Keratinocyte (primary cell): Measurements from ENCODE around the gene TMEM233. TPM values are rescaled to one million over a fixed set of nuclear protein-coding genes. Genes with fewer than 3 reads are reported as not detected.

ENCODE experiments used
- DNase-seq: peaks from one replicate; pipeline ENCODE4 v3.0.0-alpha.2; 2011; ENCODE audit warnings: low read depth, missing footprints, low spot score
- FAIRE-seq: peaks from 2 replicates; lab custom pipeline; 2011; peaks lifted over from hg19 to GRCh38; lab: Jason Lieb, UNC
- H2AFZ ChIP-seq: 2 replicates; pipeline ENCODE4 v1.6.0; 2012; ENCODE audit warnings: low read length, control low read depth, inconsistent platforms; ENCODE audit not compliant: control insufficient read depth
- H3K27ac ChIP-seq: 2 replicates; pipeline ENCODE4 v1.5.1; 2011; ENCODE audit warnings: low read length; ENCODE audit not compliant: control insufficient read depth, insufficient read depth
- H3K27me3 ChIP-seq: 3 replicates; pipeline ENCODE4 v1.6.0; 2011; ENCODE audit warnings: low read length; ENCODE audit not compliant: control insufficient read depth, insufficient read depth; ENCODE audit errors: extremely low read depth
- H3K36me3 ChIP-seq, 2 experiments: 2 replicates in 1 of 2; 3 replicates in 1 of 2; pipeline ENCODE4 v1.5.1; 2011; ENCODE audit warnings: low read length in 2 of 2, mild to moderate bottlenecking in 1 of 2; ENCODE audit not compliant: control insufficient read depth in 2 of 2, insufficient read depth in 2 of 2; ENCODE audit errors: extremely low read depth in 1 of 2
- H3K4me1 ChIP-seq: 3 replicates; pipeline ENCODE4 v1.5.1; 2011; ENCODE audit warnings: low read length; ENCODE audit not compliant: control insufficient read depth, insufficient read depth; ENCODE audit errors: extremely low read depth
- H3K4me2 ChIP-seq: 3 replicates; pipeline ENCODE4 v1.6.0; 2011; ENCODE audit warnings: low read depth, low read length; ENCODE audit not compliant: control insufficient read depth, insufficient read depth; ENCODE audit errors: extremely low read depth
- H3K4me3 ChIP-seq, 3 experiments: fragments of 200-600 bp in 1 of 3; sonication (generic) in 1 of 3; 2 replicates in 2 of 3; 3 replicates in 1 of 3; pipeline ENCODE4 v1.5.1; 2011 to 2016; ENCODE audit warnings: low read length in 3 of 3, mild to moderate bottlenecking in 3 of 3, control low read depth in 2 of 3, inconsistent platforms in 1 of 3, low read depth in 1 of 3, mixed read lengths in 1 of 3, mixed run types in 1 of 3, moderate library complexity in 1 of 3; ENCODE audit not compliant: control insufficient read depth in 2 of 3, insufficient read depth in 2 of 3; ENCODE audit errors: extremely low read depth in 1 of 3
- H3K79me2 ChIP-seq: 2 replicates; pipeline ENCODE4 v1.6.0; 2012; ENCODE audit warnings: low read length; ENCODE audit not compliant: control insufficient read depth, insufficient read depth
- H3K9ac ChIP-seq: 3 replicates; pipeline ENCODE4 v1.6.0; 2011; ENCODE audit warnings: low read length; ENCODE audit not compliant: control insufficient read depth, insufficient read depth; ENCODE audit errors: extremely low read depth
- H3K9me1 ChIP-seq: 3 replicates; pipeline ENCODE4 v1.6.0; 2011; ENCODE audit warnings: low read length; ENCODE audit not compliant: control insufficient read depth, insufficient read depth; ENCODE audit errors: extremely low read depth
- H3K9me3 ChIP-seq: 2 replicates; pipeline ENCODE4 v1.5.1; 2012; ENCODE audit warnings: low read depth, low read length; ENCODE audit not compliant: control insufficient read depth
- H4K20me1 ChIP-seq: 3 replicates; pipeline ENCODE4 v1.6.0; 2011; ENCODE audit warnings: low read length; ENCODE audit not compliant: control insufficient read depth, insufficient read depth; ENCODE audit errors: extremely low read depth
- EZH2 ChIP-seq: IDR thresholded peaks from one replicate; pipeline ENCODE4 v1.6.1; 2012; ENCODE audit warnings: inconsistent platforms, mild to moderate bottlenecking, low read length, moderate library complexity
- dilution Hi-C: fragments of 300-500 bp; cut with MboI; formaldehyde crosslinking; loops from one replicate; pipeline ENCODE4 v1.7.0; 2020; ENCODE audit warnings: low sequenced_read_pairs; ENCODE audit not compliant: extremely low pct_ligation_motif_present
- polyA plus RNA-seq, 5 experiments: library from polyadenylated mRNA; depleted of rRNA in 3 of 5; stranded (reverse) in 3 of 5; stranded (forward) in 1 of 5; unstranded in 1 of 5; fragments of >200 nt; gene quantifications; 1 replicate in 1 of 5; 2 replicates in 3 of 5; 3 replicates in 1 of 5; pipeline versions ENCODE4 v1.2.1 to v1.2.3, GENCODE V29; 2011 to 2012; ENCODE audit warnings: missing spikeins in 2 of 5, low read depth in 1 of 5, low replicate concordance in 1 of 5
- TF ChIP-seq, protein P1 (sequence below), 3 experiments: IDR thresholded peaks in 1 of 3; conservative IDR thresholded peaks in 1 of 3; optimal IDR thresholded peaks in 1 of 3; 2 replicates in 2 of 3; 3 replicates in 1 of 3; pipeline versions ENCODE3 to v1.5.1; 2011; ENCODE audit warnings: low read length in 3 of 3, mild to moderate bottlenecking in 3 of 3, moderate library complexity in 2 of 3, control low read depth in 1 of 3, inconsistent platforms in 1 of 3; ENCODE audit not compliant: insufficient read depth in 2 of 3; ENCODE audit errors: extremely low read depth in 1 of 3

Gene TMEM233
- polyA plus RNA-seq, 1 donor (not counting 4 experiments of a cell fraction or from before 2014, with no cell fraction given), result not detected

- dilution Hi-C loops, result no loop called here
- H2AFZ ChIP-seq, result no peak overlapping the region
- no peak overlapping the region for H3K9ac ChIP-seq
- peaks cover 13% of the 10 kb centered on the region for H3K4me1 ChIP-seq
- no peaks in the 10 kb centered on the region for H4K20me1 ChIP-seq
- peaks cover 20% of the 10 kb centered on the region for H3K79me2 ChIP-seq
- H3K9me1 ChIP-seq, result no peaks in the 10 kb centered on the region
- TF ChIP-seq EZH2, result no peak
- TF ChIP-seq, protein P1, sequence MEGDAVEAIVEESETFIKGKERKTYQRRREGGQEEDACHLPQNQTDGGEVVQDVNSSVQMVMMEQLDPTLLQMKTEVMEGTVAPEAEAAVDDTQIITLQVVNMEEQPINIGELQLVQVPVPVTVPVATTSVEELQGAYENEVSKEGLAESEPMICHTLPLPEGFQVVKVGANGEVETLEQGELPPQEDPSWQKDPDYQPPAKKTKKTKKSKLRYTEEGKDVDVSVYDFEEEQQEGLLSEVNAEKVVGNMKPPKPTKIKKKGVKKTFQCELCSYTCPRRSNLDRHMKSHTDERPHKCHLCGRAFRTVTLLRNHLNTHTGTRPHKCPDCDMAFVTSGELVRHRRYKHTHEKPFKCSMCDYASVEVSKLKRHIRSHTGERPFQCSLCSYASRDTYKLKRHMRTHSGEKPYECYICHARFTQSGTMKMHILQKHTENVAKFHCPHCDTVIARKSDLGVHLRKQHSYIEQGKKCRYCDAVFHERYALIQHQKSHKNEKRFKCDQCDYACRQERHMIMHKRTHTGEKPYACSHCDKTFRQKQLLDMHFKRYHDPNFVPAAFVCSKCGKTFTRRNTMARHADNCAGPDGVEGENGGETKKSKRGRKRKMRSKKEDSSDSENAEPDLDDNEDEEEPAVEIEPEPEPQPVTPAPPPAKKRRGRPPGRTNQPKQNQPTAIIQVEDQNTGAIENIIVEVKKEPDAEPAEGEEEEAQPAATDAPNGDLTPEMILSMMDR (optimal IDR thresholded peaks at IDR 0.05 in 1 of 3, IDR thresholded peaks at IDR 0.05 in 1 of 3, conservative IDR thresholded peaks at IDR 0.05 in 1 of 3; ENCODE audit: extremely low read depth in 1 of 3, insufficient read depth in 2 of 3, low read length in 3 of 3), result no peak
- FAIRE-seq, result no peak
- no peaks in the 10 kb centered on the region for H3K9me3 ChIP-seq
- no peak overlapping the region for H3K27ac ChIP-seq
- no peak for DNase-seq
- H3K4me2 ChIP-seq, result no peak overlapping the region
- no peaks in the 10 kb centered on the region for H3K27me3 ChIP-seq
- H3K36me3 ChIP-seq, result peaks cover 30 to 49% of the 10 kb centered on the region in 2 experiments
- H3K4me3 ChIP-seq, result no peak overlapping the region
These were observed 80.1 kb downstream of the TMEM233 start for GRCh38 chr12:119673634-119674033.

DNA sequence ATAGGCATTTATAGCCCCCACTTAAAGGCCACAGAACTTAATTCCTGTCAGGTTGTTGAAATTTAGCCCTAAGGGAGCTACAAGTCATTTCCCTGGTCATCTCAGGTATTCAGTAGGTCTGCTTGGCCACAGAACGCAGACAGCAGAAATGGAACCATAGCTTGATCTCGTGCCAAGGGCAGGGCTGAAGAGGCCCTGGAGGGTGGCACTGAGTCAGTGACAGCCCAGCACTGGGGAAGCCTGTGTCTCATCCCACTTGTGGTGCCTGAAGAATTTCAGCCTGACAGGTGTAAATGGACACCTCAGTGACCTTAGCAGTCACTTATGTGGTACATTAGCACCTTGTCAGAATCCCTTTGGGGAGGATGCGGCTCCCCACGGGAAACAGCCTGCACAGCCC is 81.0 kb downstream of the TMEM233 start:
- Histone ChIP-seq H3K4me2 (no peak overlapping the region), H3K9me1 (no peaks in the 10 kb centered on the region), H3K27me3 (no peaks in the 10 kb centered on the region), H3K9me3 (no peaks in the 10 kb centered on the region), H3K27ac (no peak overlapping the region), H4K20me1 (no peaks in the 10 kb centered on the region), H3K9ac (no peak overlapping the region), H3K36me3 (peaks cover 36 to 50% of the 10 kb centered on the region in 2 experiments), H3K79me2 (peaks cover 16% of the 10 kb centered on the region), H2AFZ (no peak overlapping the region), H3K4me1 (peaks cover 10% of the 10 kb centered on the region), H3K4me3 (no peak overlapping the region)
- DNase-seq, result no peak
- dilution Hi-C loops, result no loop called here
- FAIRE-seq, result no peak
- TF ChIP-seq, protein P1 (optimal IDR thresholded peaks at IDR 0.05 in 1 of 3, IDR thresholded peaks at IDR 0.05 in 1 of 3, conservative IDR thresholded peaks at IDR 0.05 in 1 of 3; ENCODE audit: extremely low read depth in 1 of 3, insufficient read depth in 2 of 3, low read length in 3 of 3), result no peak
- no peak for TF ChIP-seq EZH2
